Astrocyte of the cerebellum (primary cell): Measurements from ENCODE around the gene ZMYND19.

ENCODE experiments used
- DNase-seq: peaks from one replicate; pipeline ENCODE4 v3.0.0-alpha.2; 2011; ENCODE audit warnings: low read depth
- H3K4me3 ChIP-seq: 2 replicates; pipeline ENCODE4 v1.5.1; 2011; ENCODE audit warnings: mild to moderate bottlenecking, low read depth, low read length, moderate library complexity
- CTCF ChIP-seq: IDR thresholded peaks from 2 replicates; pipeline ENCODE4 v1.5.1; 2012; ENCODE audit warnings: low read length, low read depth, moderate library complexity, mild to moderate bottlenecking; ENCODE audit errors: missing control alignments
- in situ Hi-C: cut with HindIII; loops from 2 replicates; pipeline ENCODE4 v1.10.0; 2017; ENCODE audit warnings: low sequenced_read_pairs

ZMYND19 gene

GRCh38 chr9:137613738-137614523 lies 23.6 kb upstream of the ZMYND19 start:
- no peak for TF ChIP-seq CTCF
- H3K4me3 ChIP-seq: no peak overlapping the region
- in situ Hi-C loops: no loop called here
- no peak for DNase-seq

- no peak for TF ChIP-seq CTCF
- no peak overlapping the region for H3K4me3 ChIP-seq
- DNase-seq: no peak
- in situ Hi-C loops: no loop called here
These were observed 22.9 kb upstream of the ZMYND19 start for GRCh38 chr9:137613259-137613658.

- DNase-seq: no peak
- H3K4me3 ChIP-seq: no peak overlapping the region
- in situ Hi-C loops: no loop called here
- TF ChIP-seq CTCF: no peak
These were observed 22.4 kb upstream of the ZMYND19 start for GRCh38 chr9:137612741-137613142.

GRCh38 chr9:137611623-137612609 lies 21.6 kb upstream of the ZMYND19 start:
- in situ Hi-C loops: no loop called here
- DNase-seq: no peak
- no peak for TF ChIP-seq CTCF
- no peak overlapping the region for H3K4me3 ChIP-seq

GRCh38 chr9:137610944-137611343 lies 20.6 kb upstream of the ZMYND19 start:
- H3K4me3 ChIP-seq: no peak overlapping the region
- in situ Hi-C loops: no loop called here
- no peak for TF ChIP-seq CTCF
- no peak for DNase-seq

- TF ChIP-seq CTCF: no peak
- H3K4me3 ChIP-seq: no peak overlapping the region
- DNase-seq: no peak
- in situ Hi-C loops: no loop called here
These were observed 17.0 kb upstream of the ZMYND19 start for GRCh38 chr9:137607141-137607857.
